HG03064 (cell line): Measurements from ENCODE around the gene ZNF668.
A peak's percentile ranks its signal among the peaks of the same experiment; 100 is the strongest.

ENCODE experiments used
- ATAC-seq: cut with Tn5 transposase; IDR thresholded peaks from one replicate; pipeline ENCODE4 v1.9.1; 2021; ENCODE audit warnings: low read depth; ENCODE audit not compliant: unreplicated experiment

ZNF668 gene

GRCh38 chr16:31073970-31074813 lies at the start of gene ZNF668, which contains the start of gene ZNF646:
TSS of gene ZNF668 (minus strand) at chr16:31074240. CDS start at chr16:31064459, 9,781 bp downstream.
TSS of gene ZNF646 (plus strand) at chr16:31074422. CDS start at chr16:31076325, 1,903 bp downstream.
- peak; percentile 64 for ATAC-seq

DNA sequence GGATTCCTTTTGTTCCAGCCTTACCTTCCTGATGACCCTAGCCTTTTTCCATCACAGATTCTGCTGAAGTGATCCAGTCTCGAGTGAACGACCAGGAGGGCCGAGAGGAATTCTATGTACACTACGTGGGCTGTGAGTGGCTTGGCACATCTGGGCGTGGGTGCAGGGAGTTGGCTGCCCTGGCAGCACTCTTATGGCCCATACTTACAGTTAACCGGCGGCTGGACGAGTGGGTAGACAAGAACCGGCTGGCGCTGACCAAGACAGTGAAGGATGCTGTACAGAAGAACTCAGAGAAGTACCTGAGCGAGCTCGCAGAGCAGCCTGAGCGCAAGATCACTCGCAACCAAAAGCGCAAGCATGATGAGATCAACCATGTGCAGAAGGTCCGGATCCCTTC lies 46.1 kb upstream of the ZNF668 start:
- no peak for ATAC-seq

DNA sequence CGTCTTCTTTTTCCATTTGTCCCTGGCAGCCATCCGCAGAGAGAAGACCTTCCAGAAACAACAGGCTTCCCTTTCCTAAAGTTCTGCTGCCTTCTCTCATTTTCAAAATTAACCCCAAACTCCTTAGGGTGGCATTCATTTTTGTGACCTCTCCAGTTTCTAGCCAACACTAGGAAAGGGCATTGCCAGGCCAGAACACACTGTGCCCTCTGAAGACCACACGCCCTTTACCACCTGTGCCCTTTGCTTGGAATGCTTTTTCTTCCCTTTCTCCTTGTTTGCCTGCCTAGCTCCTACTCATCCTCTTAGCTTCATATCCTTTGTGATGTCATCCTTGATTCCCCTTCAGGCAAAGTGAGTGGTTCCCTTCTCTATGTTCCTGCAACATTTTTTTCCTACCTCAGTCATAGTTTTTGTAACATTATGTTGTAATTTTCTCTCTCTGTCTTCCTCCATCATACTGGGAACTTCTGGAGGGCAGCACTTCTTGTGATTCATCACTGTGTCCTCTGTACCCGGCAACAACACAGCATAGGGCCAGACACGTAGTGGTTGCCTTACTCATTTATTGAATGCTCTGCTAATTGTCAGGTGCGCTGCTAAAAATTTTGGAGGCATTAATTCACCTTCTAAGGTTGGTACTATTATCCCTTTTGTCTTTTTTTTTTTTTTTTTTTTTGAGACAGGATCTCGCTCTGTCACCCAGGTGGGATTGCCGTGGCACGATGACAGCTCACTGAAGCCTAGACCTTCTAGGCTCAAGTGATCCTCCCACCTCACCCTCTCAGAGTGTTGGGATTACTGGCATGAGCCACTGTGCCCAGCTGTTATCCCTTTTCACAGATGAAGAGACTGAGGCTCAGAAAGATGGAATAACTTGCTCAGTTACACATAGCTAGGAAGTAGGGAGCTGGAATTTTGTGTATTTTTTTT lies 44.4 kb upstream of the ZNF668 start:
- ATAC-seq, result no peak

- peak; percentile 87 for ATAC-seq
Observed at GRCh38 chr16:31117384-31118222, 43.6 kb upstream of the ZNF668 start, which contains the start of gene KAT8. TSS of gene KAT8 (plus strand) at chr16:31117664. CDS start at chr16:31117682, 18 bp downstream.

DNA sequence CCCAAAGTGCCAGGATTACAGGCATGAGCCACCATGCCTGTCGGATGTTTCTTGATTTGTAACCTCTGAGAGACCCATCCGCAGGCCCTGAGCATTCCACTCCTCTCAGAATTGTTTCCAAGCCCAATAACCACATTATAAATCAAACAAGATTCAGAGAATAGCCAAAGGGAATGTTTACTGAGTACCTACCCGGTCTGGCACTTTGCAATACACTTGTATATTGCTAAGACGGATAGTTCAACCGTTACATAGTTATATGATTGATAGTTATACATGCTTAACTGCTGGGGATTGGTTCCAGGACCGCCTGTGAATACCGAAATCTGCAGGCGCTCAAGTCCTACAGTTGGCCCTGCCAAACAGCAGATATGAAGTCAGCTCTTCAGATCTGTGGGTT lies 40.4 kb upstream of the ZNF668 start:
- ATAC-seq, result no peak

GRCh38 chr16:31113121-31114120 lies 39.4 kb upstream of the ZNF668 start:
- no peak for ATAC-seq

- no peak for ATAC-seq
Observed at GRCh38 chr16:31112711-31113110, 38.7 kb upstream of the ZNF668 start.

DNA sequence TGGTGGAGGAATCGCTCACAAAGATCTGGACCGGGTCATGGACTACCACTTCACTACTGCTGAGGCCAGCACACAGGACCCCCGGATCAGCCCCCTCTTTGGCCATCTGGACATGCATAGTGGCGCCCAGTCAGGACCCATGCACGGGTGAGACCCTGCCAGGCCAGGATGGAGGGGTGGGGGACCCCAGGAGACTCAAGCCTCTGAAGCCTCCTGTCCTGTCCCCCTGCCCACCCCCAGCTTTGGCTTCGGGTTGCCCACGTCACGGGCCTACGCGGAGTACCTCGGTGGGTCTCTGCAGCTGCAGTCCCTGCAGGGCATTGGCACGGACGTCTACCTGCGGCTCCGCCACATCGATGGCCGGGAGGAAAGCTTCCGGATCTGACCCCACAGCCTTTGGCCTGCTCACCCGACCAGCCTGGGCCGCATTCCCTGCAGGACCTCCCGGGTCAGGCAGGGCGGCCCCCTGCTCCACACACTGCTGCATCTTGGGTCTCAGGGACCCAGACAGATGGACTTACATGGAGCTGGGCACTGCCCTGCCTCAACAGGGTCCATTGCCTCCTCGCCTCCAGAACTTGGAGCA lies 37.9 kb upstream of the ZNF668 start:
- ATAC-seq, result no peak

DNA sequence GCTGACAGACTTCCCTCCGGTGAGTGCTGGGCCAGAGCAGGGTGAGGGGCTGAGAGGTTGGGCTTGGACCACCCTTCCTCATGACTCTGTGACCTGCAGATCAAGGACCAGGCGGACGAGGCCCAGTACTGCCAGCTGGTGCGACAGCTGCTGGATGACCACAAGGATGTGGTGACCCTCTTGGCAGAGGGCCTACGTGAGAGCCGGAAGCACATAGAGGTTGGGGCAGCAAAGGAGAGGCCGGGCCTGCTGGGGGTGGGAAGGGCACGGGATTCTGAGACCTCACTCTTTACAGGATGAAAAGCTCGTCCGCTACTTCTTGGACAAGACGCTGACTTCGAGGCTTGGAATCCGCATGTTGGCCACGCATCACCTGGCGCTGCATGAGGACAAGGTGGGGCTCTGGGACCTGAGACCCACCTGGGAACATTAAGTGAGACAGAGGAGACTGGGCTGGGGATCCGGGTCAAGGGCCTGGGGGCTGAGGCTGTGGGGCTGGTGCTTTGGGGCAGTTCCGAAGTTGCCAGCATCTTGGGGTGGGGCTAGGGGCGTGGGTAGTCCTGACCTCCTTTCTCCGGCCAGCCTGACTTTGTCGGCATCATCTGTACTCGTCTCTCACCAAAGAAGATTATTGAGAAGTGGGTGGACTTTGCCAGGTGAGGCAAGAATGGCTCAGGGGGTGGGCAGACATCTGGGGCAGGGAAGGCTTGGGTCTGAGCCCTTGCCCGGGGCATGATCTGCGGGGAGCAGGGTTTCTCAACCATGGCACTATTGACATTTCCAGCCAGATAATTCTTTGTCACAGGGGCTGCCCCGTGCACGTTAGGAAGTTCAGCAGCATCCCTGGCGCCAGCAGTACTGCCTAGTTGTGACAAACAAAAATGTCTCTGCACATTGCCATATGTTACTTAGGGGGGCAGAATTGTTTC lies 36.3 kb upstream of the ZNF668 start:
- ATAC-seq, result no peak

DNA sequence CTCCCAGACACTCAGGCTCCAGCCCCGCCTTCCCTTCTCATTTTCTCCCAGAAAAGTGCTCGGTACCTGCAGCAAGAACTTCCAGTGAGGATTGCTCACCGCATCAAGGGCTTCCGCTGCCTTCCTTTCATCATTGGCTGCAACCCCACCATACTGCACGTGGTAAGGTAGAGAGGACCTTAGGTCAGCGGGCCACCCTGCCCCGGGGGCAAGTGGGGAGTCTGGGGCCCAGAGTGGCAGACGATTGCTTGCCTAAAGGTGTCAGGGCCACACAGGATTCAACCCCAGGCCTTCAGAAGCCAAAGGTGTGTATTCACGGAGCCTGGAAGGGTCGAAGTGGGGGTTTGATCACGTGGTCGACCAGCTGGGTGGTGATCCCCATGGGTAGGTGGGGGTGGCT lies 35.6 kb upstream of the ZNF668 start:
- ATAC-seq, result no peak

DNA sequence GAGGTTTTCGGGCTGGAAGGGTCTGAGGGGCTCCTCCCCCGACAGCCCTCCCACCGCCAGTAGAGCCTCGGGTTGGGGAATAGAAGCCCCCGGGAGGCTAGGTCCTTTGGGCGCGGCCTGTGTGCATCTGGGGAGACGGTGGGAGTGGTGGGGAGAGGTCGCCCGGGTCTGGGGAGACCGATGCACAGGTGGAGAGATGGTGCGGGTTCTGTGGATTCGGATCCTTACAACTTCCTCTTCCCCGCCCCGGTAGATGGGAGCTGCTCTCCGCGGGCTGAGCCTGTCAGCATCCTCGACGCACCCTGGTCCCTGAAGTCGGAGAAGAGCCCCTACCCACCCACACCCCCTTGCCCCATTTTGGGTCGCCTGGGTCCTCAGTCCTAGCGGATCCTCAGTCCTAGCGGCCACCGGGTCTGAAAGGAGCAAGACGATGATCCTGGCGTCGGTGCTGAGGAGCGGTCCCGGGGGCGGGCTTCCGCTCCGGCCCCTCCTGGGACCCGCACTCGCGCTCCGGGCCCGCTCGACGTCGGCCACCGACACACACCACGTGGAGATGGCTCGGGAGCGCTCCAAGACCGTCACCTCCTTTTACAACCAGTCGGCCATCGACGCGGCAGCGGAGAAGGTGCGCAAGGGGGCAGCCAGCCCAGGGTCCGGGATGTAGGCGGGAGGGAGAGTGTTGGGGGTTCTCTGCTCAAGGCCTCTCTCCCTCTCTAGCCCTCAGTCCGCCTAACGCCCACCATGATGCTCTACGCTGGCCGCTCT lies 34.9 kb upstream of the ZNF668 start:
- no peak for ATAC-seq

- ATAC-seq, result peak; percentile 73
Observed at GRCh38 chr16:31108035-31108793, 34.2 kb upstream of the ZNF668 start, which contains the start of gene BCKDK. TSS of gene BCKDK (plus strand) at chr16:31108386. CDS start at chr16:31109224, 838 bp downstream.

GRCh38 chr16:31107465-31107867 lies 33.4 kb upstream of the ZNF668 start:
- ATAC-seq, result peak; percentile 57

- no peak for ATAC-seq
Observed at GRCh38 chr16:31106509-31107464, 32.7 kb upstream of the ZNF668 start.

- ATAC-seq, result no peak
Observed at GRCh38 chr16:31105677-31106213, 31.7 kb upstream of the ZNF668 start.
